GM19452 (cell line): ENCODE results near the gene GJB4.
"Not testable (repeated sequence)": the region's sequence is repeated elsewhere in the genome, so short reads cannot be mapped to it uniquely, and the experiment has no call there.

Source experiments
- ATAC-seq: cut with Tn5 transposase; IDR thresholded peaks from one replicate; pipeline ENCODE4 v1.9.1; 2021; ENCODE audit not compliant: unreplicated experiment

The GJB4 gene

DNA sequence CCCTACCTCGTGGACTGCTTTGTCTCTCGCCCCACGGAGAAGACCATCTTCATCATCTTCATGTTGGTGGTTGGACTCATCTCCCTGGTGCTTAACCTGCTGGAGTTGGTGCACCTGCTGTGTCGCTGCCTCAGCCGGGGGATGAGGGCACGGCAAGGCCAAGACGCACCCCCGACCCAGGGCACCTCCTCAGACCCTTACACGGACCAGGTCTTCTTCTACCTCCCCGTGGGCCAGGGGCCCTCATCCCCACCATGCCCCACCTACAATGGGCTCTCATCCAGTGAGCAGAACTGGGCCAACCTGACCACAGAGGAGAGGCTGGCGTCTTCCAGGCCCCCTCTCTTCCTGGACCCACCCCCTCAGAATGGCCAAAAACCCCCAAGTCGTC is 35.2 kb downstream of the GJB4 start:
- no peak for ATAC-seq

DNA sequence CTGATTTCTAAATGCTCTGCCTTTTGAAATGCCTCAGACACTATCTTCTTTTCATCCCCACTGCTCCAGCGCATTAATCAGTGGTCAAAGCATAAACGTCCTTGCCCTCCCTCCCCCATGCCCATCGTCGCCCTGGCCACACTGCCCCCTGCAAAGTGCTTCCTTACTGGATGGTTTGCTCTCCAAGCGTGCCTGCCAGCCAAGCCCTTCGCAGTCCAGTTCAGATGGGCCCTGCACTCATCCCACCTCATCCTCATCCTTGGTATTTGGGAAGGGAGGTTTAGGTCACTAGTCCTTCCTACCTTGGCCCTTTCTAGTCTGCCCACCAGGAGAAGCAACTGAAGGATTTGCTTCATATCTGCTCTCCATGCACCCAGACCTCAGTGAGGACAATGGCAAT is 36.4 kb downstream of the GJB4 start:
- no peak for ATAC-seq

DNA sequence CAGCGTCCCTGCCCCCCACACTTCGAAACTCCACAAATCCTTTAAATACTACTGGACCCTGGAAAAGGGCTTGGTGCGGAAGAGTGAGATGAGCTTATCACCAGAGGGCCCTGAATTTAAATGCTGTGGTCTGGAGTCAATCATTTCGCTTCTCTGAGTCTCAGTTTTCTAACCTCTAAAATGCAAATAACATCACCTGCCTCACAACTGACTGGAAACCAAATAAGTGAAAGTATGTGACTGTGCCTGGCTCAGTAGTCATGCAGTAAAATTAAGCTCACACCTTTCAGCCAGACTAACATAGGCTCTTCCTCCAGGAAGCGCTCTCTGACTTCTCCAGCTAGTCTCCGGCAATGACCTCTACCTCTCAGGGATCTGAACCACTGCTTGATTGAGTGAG is 37.5 kb downstream of the GJB4 start:
- peak; percentile 68 for ATAC-seq

DNA sequence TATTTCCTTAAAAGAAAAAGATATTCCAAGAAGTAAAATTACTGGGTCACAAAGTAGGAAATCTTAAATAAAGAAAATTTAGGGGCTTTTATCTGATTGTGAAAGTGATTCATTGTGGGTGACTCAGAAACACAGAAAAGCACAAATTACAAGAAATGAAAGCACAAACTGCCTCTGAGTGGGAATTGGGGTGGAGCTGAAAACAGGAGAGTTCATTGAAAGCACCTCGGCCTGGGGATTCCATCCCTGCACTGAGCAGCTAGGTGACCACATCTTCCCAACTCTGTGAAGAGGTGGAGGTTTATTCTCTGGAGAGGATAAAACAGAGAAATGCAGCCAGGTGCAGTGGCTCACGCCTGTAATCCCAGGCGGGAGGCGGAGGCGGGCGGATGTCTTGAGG is 40.7 kb downstream of the GJB4 start:
- ATAC-seq, result no peak

DNA sequence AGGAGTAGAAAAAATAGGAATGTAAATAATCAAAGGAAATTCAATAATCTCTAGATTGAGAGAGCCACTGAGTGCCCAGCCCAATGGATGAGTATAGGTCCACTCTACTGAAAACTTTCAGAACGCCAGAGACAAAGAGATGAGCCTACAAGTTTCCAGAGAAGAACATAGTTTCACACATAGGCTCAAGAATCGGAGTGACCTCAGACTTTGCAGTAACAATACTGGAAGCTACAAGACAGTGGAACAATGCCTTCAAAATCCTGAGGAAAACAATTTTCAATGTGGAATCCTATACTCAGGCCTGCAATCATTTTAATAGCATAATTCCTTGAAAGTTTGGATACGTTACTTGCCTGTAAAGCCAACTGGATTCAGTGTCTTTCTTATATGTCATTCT is 44.2 kb downstream of the GJB4 start:
- no peak for ATAC-seq

DNA sequence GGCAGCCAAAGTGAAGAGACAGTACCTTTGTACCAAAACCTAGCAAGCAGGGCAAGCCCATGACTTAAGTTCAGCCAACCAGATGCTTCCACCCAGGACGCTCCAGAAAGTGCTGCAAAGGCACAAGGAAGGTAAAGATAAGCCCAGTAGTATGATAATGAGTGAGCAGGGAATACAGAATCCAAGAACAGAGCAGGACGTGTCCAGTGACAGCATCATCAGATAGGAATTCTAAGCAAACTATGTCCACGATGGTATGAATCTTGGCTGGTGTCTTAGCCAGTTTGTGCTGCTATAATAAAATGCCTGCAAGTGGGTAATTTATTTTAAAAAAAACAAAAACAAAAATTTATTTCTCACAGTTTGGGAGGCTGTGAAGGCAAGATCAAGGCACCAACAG is 46.9 kb downstream of the GJB4 start:
- no peak for ATAC-seq

DNA sequence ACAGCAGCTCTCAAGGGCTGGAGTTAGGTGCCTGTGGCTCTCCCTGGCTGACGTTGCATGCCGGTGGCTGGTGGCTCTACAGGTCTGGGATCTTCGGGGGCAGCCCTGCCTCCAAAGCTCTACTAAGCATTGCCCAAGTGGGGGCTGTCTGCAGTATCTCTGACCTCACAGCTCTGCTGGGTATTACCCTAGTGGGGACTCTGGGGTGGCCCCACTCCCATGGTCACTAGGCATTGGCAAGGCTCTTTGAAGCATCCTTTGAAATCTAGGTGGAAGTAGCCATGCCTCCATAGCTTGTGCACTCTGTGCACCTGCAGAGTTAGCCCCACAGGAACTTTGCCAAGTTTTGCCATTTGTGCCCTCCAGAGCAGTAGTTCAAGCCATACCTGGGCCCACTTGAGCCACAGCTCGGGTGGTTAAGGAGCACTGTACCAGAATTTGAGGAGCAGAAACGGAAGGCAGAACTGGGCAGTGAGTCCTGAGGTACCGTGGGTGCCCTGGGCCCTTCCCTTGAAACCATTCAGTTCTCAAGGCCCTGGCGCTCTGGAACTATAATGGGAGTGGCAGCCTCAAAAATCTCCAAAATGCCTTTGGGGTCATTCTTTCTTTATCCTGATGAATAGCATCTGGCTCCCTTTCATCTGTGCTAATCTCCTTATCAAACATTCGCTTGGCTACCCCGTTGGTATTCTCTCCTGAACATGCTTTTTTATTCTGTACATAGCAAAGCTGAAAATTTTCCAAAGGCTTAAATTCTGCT is 48.7 kb downstream of the GJB4 start:
- ATAC-seq, result no peak

DNA sequence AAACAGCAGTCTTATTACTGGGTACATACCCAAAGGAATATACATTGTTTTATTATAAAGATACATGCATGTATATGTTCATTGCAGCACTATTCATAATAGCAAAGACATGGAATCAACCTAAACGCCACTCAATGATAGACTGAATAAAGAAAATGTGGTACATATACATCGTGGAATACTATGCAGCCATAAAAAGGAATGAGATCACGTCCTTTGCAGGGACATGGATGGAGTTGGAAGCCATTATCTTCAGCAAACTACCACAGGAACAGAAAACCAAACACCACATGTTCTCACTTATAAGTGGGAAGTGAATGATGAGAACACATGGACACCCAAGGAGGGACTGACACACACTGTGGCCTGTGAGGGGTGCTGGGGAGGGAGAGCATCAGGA is 51.2 kb downstream of the GJB4 start:
- not testable (repeated sequence) for ATAC-seq
